Glutamatergic neuron (in vitro differentiated cells): ENCODE measurements around the gene FILIP1L. TPM values are rescaled to one million over a fixed set of nuclear protein-coding genes. Genes with fewer than 3 reads are reported as not detected.

Source experiments
- DNase-seq: peaks from one replicate; pipeline ENCODE4 v3.0.0; 2022
- H3K27ac Mint-ChIP-seq: one replicate; pipeline ENCODE4 v1.8.0; 2020; ENCODE audit warnings: mild to moderate bottlenecking, mixed read lengths, inconsistent platforms; ENCODE audit not compliant: unreplicated experiment
- H3K27me3 Mint-ChIP-seq: one replicate; pipeline ENCODE4 v1.8.0; 2020; ENCODE audit warnings: mild to moderate bottlenecking, moderate library complexity, mixed read lengths, inconsistent platforms; ENCODE audit not compliant: unreplicated experiment
- H3K36me3 Mint-ChIP-seq: one replicate; pipeline ENCODE4 v1.8.0; 2020; ENCODE audit warnings: mild to moderate bottlenecking, mixed read lengths, inconsistent platforms; ENCODE audit not compliant: unreplicated experiment
- H3K4me1 Mint-ChIP-seq: one replicate; pipeline ENCODE4 v1.8.0; 2020; ENCODE audit warnings: mild to moderate bottlenecking, low read depth, mixed read lengths, inconsistent platforms; ENCODE audit not compliant: unreplicated experiment
- H3K4me3 Mint-ChIP-seq: one replicate; pipeline ENCODE4 v1.8.0; 2020; ENCODE audit warnings: mild to moderate bottlenecking, mixed read lengths, inconsistent platforms; ENCODE audit not compliant: unreplicated experiment
- H3K9me3 Mint-ChIP-seq: one replicate; pipeline ENCODE4 v1.8.0; 2020; ENCODE audit warnings: mild to moderate bottlenecking, moderate library complexity, mixed read lengths, inconsistent platforms; ENCODE audit not compliant: unreplicated experiment
- CTCF ChIP-seq: fragments of 200-600 bp; sonication (generic); IDR thresholded peaks from one replicate; pipeline ENCODE4 v1.5.0; 2021; ENCODE audit not compliant: partially characterized antibody, unreplicated experiment
- total RNA-seq: library from RNA; stranded (reverse); fragmentation: NEBNext Ultra II Directional; extraction: Animal tissue kit (Norgen Biotek cat#: 25700); gene quantifications from one replicate; pipeline ENCODE4 v1.2.1, GENCODE V29; 2021; ENCODE audit not compliant: unreplicated experiment

FILIP1L gene
- total RNA-seq, 1 donor from 2014 or later, result 4.3 TPM

GRCh38 chr3:99861216-99861615, 253.1 kb downstream of the FILIP1L start:
- Mint-ChIP-seq H3K27ac (no peak overlapping the region), H3K4me1 (no peaks in the 10 kb centered on the region), H3K9me3 (no peaks in the 10 kb centered on the region), H3K27me3 (no peaks in the 10 kb centered on the region), H3K4me3 (no peak overlapping the region), H3K36me3 (peaks cover 3% of the 10 kb centered on the region)
- no peak for DNase-seq
- TF ChIP-seq CTCF, result no peak

GRCh38 chr3:99859825-99860224, 254.5 kb downstream of the FILIP1L start:
- Mint-ChIP-seq H3K27ac (no peak overlapping the region), H3K27me3 (no peaks in the 10 kb centered on the region), H3K4me3 (no peak overlapping the region), H3K9me3 (no peaks in the 10 kb centered on the region), H3K36me3 (peaks cover 3% of the 10 kb centered on the region), H3K4me1 (no peaks in the 10 kb centered on the region)
- no peak for DNase-seq
- TF ChIP-seq CTCF, result no peak

- Mint-ChIP-seq H3K36me3 (peaks cover 3% of the 10 kb centered on the region), H3K4me3 (no peak overlapping the region)
These were observed 255.8 kb downstream of the FILIP1L start for GRCh38 chr3:99858469-99858868.

GRCh38 chr3:99857278-99857677, 257.0 kb downstream of the FILIP1L start:
- no peak for DNase-seq
- TF ChIP-seq CTCF, result no peak
- Mint-ChIP-seq H3K27me3 (no peaks in the 10 kb centered on the region), H3K36me3 (no peaks in the 10 kb centered on the region), H3K9me3 (no peaks in the 10 kb centered on the region), H3K27ac (no peak overlapping the region), H3K4me1 (peaks cover 1% of the 10 kb centered on the region), H3K4me3 (no peak overlapping the region)

More at GRCh38 chr3:99858469-99858868, 255.8 kb downstream of the FILIP1L start:
- Mint-ChIP-seq H3K9me3 (no peaks in the 10 kb centered on the region), H3K27me3 (no peaks in the 10 kb centered on the region), H3K4me1 (peaks cover 1% of the 10 kb centered on the region), H3K27ac (no peak overlapping the region)
- no peak for TF ChIP-seq CTCF
- DNase-seq, result no peak

- no peak for TF ChIP-seq CTCF
- H3K36me3 Mint-ChIP-seq, result no peaks in the 10 kb centered on the region
- no peaks in the 10 kb centered on the region for H3K27me3 Mint-ChIP-seq
- H3K27ac Mint-ChIP-seq, result no peak overlapping the region
- no peak overlapping the region for H3K4me3 Mint-ChIP-seq
- H3K9me3 Mint-ChIP-seq, result no peaks in the 10 kb centered on the region
- no peak for DNase-seq
- peaks cover 1% of the 10 kb centered on the region for H3K4me1 Mint-ChIP-seq
These were observed 257.7 kb downstream of the FILIP1L start for GRCh38 chr3:99856437-99857220.
